IMR-90 (cell line): Measurements from ENCODE around the gene CDC42EP3. TPM values are rescaled to one million over a fixed set of nuclear protein-coding genes. Genes with fewer than 3 reads are reported as not detected.

Experiments
- ATAC-seq: fragments of 200-7000 bp; cut with Tn5 transposase; 2 replicates; pipeline ENCODE4 v1.9.1; 2020; ENCODE audit warnings: low read depth, mild to moderate bottlenecking, moderate library complexity
- BruUV-seq: library from RNA; stranded (reverse); fragments of 400-500 nt; replicated peaks from 2 replicates; lab custom pipeline; 2021; lab: Mats Ljungman, UMichigan
- CTCF ChIA-PET: fragments of 300-600 bp; formaldehyde crosslinking; extraction: SDS; loops from one replicate; lab custom pipeline; 2021; ENCODE audit warnings: antibody characterized with exemption; lab: Yijun Ruan, JAX
- POLR2A ChIA-PET: fragments of 300-600 bp; sonication (Branson Sonifier 250); formaldehyde crosslinking; loops from one replicate; lab custom pipeline; 2022; ENCODE audit warnings: antibody characterized with exemption; ENCODE audit not compliant: unreplicated experiment; lab: Charles Lee
- DNase-seq: peaks from one replicate; pipeline ENCODE4 v3.0.0; 2013
- H2AFZ ChIP-seq: replicated peaks from 2 replicates; pipeline ENCODE3; 2013; ENCODE audit warnings: low read length, mild to moderate bottlenecking; ENCODE audit not compliant: poor library complexity
- H2AK5ac ChIP-seq: 2 replicates; pipeline ENCODE4 v1.6.1; 2013; ENCODE audit warnings: low read depth, low read length, inconsistent platforms
- H2AK9ac ChIP-seq: replicated peaks from 2 replicates; pipeline ENCODE3; 2013; ENCODE audit warnings: mild to moderate bottlenecking, low read depth, low read length, moderate library complexity; ENCODE audit not compliant: poor library complexity
- H2BK120ac ChIP-seq: 2 replicates; pipeline ENCODE4 v1.6.1; 2013; ENCODE audit warnings: low read depth, low read length, inconsistent platforms
- H2BK15ac ChIP-seq: 3 replicates; pipeline ENCODE4 v1.6.1; 2013; ENCODE audit warnings: low read depth, low read length, inconsistent platforms
- H2BK20ac ChIP-seq: 2 replicates; pipeline ENCODE4 v1.6.1; 2013; ENCODE audit warnings: low read depth, mild to moderate bottlenecking, inconsistent platforms, low read length, moderate library complexity
- H2BK5ac ChIP-seq: 2 replicates; pipeline ENCODE4 v1.6.1; 2013; ENCODE audit warnings: mild to moderate bottlenecking, low read depth, low read length, inconsistent platforms; ENCODE audit not compliant: poor library complexity, severe bottlenecking
- H3K14ac ChIP-seq: replicated peaks from 2 replicates; pipeline ENCODE4 v1.6.1; 2013; ENCODE audit warnings: low read depth, low read length, inconsistent platforms
- H3K18ac ChIP-seq: 2 replicates; pipeline ENCODE4 v1.6.1; 2013; ENCODE audit warnings: low read depth, low read length, control low read depth
- H3K23ac ChIP-seq: 2 replicates; pipeline ENCODE4 v1.6.1; 2013; ENCODE audit warnings: low read depth, low read length, inconsistent platforms
- H3K27ac ChIP-seq: 2 replicates; pipeline ENCODE4 v1.5.1; 2013; ENCODE audit warnings: mild to moderate bottlenecking, control low read depth, low read length; ENCODE audit not compliant: insufficient read depth
- H3K27me3 ChIP-seq: 2 replicates; pipeline ENCODE4 v1.6.1; 2013; ENCODE audit warnings: low read length; ENCODE audit not compliant: control insufficient read depth, insufficient read depth
- H3K36me3 ChIP-seq: 2 replicates; pipeline ENCODE4 v1.6.1; 2013; ENCODE audit warnings: low read length, mixed read lengths; ENCODE audit not compliant: control insufficient read depth, insufficient read depth
- H3K4ac ChIP-seq: 2 replicates; pipeline ENCODE4 v1.6.1; 2013; ENCODE audit warnings: low read depth, low read length, inconsistent platforms
- H3K4me1 ChIP-seq: 2 replicates; pipeline ENCODE4 v1.6.1; 2013; ENCODE audit warnings: low read length, mixed read lengths; ENCODE audit not compliant: control insufficient read depth, insufficient read depth
- H3K4me2 ChIP-seq: 2 replicates; pipeline ENCODE4 v1.6.1; 2013; ENCODE audit warnings: low read depth, mild to moderate bottlenecking, control low read depth, low read length, moderate library complexity
- H3K4me3 ChIP-seq: 2 replicates; pipeline ENCODE4 v1.5.1; 2013; ENCODE audit warnings: low read depth, mild to moderate bottlenecking, control low read depth, low read length, moderate library complexity; ENCODE audit not compliant: insufficient read depth
- H3K56ac ChIP-seq: 2 replicates; pipeline ENCODE4 v1.6.1; 2013; ENCODE audit warnings: low read length, inconsistent platforms; ENCODE audit not compliant: insufficient read depth; ENCODE audit errors: extremely low read depth
- H3K79me1 ChIP-seq, 2 experiments: 2 replicates each; pipeline ENCODE4 v1.6.1; 2013; ENCODE audit warnings: low read length in 2 of 2, inconsistent platforms in 1 of 2, low read depth in 1 of 2
- H3K9ac ChIP-seq: 2 replicates; pipeline ENCODE4 v1.6.1; 2013; ENCODE audit warnings: low read depth, low read length, control low read depth
- H3K9me1 ChIP-seq: 2 replicates; pipeline ENCODE4 v1.6.1; 2013; ENCODE audit warnings: low read length, inconsistent platforms; ENCODE audit not compliant: insufficient read depth
- H3K9me3 ChIP-seq: 2 replicates; pipeline ENCODE4 v1.6.1; 2013; ENCODE audit warnings: low read length; ENCODE audit not compliant: control insufficient read depth, insufficient read depth
- H4K20me1 ChIP-seq: 2 replicates; pipeline ENCODE4 v1.6.1; 2013; ENCODE audit warnings: low read length, inconsistent platforms; ENCODE audit not compliant: insufficient read depth
- H4K5ac ChIP-seq: 2 replicates; pipeline ENCODE4 v1.6.1; 2013; ENCODE audit warnings: mild to moderate bottlenecking, low read depth, low read length, control low read depth
- H4K8ac ChIP-seq, 2 experiments: 2 replicates each; pipeline ENCODE4 v1.6.1; 2013; ENCODE audit warnings: low read depth in 2 of 2, low read length in 2 of 2, control low read depth in 1 of 2, inconsistent platforms in 1 of 2
- H4K91ac ChIP-seq: 2 replicates; pipeline ENCODE4 v1.6.1; 2013; ENCODE audit warnings: low read depth, low read length, inconsistent platforms; ENCODE audit not compliant: insufficient read depth
- FOS ChIP-seq: fragments of 150-350 bp; IDR thresholded peaks from 2 replicates; pipeline ENCODE4 v1.6.1; 2016; ENCODE audit warnings: low read depth, low read length
- RAD21 ChIP-seq: IDR thresholded peaks from 2 replicates; pipeline ENCODE4 v1.6.1; 2012; ENCODE audit warnings: low read length, improper control_type of control experiment
- RFX5 ChIP-seq: IDR thresholded peaks from 2 replicates; pipeline ENCODE4 v1.8.0; 2012; ENCODE audit warnings: low read depth, mild to moderate bottlenecking, low read length, moderate library complexity
- USF2 ChIP-seq: fragments of 150-350 bp; IDR thresholded peaks from 2 replicates; pipeline ENCODE4 v1.6.1; 2017; ENCODE audit warnings: mild to moderate bottlenecking, antibody characterized with exemption, low read length, low read depth
- WGBS, 2 experiments: methylation state at CpG; one replicate each; pipeline versions ENCODE4 v1.1.5 to v1.1.7; 2013; ENCODE audit warnings: missing lambda C conversion rate in 2 of 2; ENCODE audit not compliant: insufficient read length in 1 of 2; ENCODE audit errors: extremely low coverage in 2 of 2; 5-methylcytosine and 5-hydroxymethylcytosine counted together
- dilution Hi-C: fragments of 300-500 bp; cut with HindIII; formaldehyde crosslinking; loops from one replicate; pipeline ENCODE4 v1.14.3; 2018; ENCODE audit warnings: low sequenced_read_pairs; ENCODE audit not compliant: unreplicated experiment
- in situ Hi-C: fragments of 300-500 bp; cut with MboI; formaldehyde crosslinking; loops from 3 replicates; pipeline ENCODE4 v1.14.3; 2019; ENCODE audit warnings: low sequenced_read_pairs, inconsistent platforms, mixed read lengths
- intact Hi-C: fragments of 100-400 bp; cut with micrococcal nuclease; formaldehyde crosslinking; loops from 2 replicates; pipeline ENCODE4 v1.10.0; 2022
- polyA plus RNA-seq, 3 experiments: library from polyadenylated mRNA; depleted of rRNA; stranded (reverse); fragments of >200 nt; gene quantifications; 2 replicates each; pipeline ENCODE4 v1.2.3, GENCODE V29; 2012; ENCODE audit warnings: low replicate concordance in 1 of 3
- total RNA-seq: library from RNA; depleted of rRNA; stranded (reverse); fragments of >200 nt; gene quantifications from 2 replicates; pipeline ENCODE4 v1.2.3, GENCODE V29; 2012

The CDC42EP3 gene
- total and polyA plus RNA-seq, 2 of the 4 experiments (the other 2 are of a cell fraction): 167 to 193 TPM

GRCh38 chr2:37659723-37660122 is 11.7 kb downstream of the CDC42EP3 start:
- H3K18ac ChIP-seq: peak overlapping the region; percentile 20; the same call in 1 of the 2 replicates
- H3K36me3 ChIP-seq: peaks cover 56% of the 10 kb centered on the region
- H3K4me3 ChIP-seq: no peak overlapping the region
- H4K20me1 ChIP-seq: peaks cover 99% of the 10 kb centered on the region
- in situ Hi-C loops: no loop called here
- intact Hi-C loops: no loop called here
- H3K9me3 ChIP-seq: no peaks in the 10 kb centered on the region
- peaks cover 0 to 72% of the 10 kb centered on the region in 2 experiments; a peak in 2 of 4 replicates for H3K79me1 ChIP-seq
- POLR2A ChIA-PET: no interaction called here
- no peak overlapping the region for H3K14ac ChIP-seq
- WGBS, 2 experiments: no CpG with 5 or more reads among the region's 5 CpGs
- ATAC-seq (no peak), DNase-seq (no peak)
- no peak overlapping the region for H3K23ac ChIP-seq
- H3K4me1 ChIP-seq: peaks cover 48% of the 10 kb centered on the region
- dilution Hi-C loops: no loop called here
- BruUV-seq: no TSS peak
- no peak overlapping the region for H2BK5ac ChIP-seq
- H3K9me1 ChIP-seq: peaks cover 47% of the 10 kb centered on the region
- no peak overlapping the region for H2BK20ac ChIP-seq
- H2BK15ac ChIP-seq: no peak overlapping the region
- H2AK9ac ChIP-seq: no peak overlapping the region
- H4K91ac ChIP-seq: no peak overlapping the region
- H3K4ac ChIP-seq: no peak overlapping the region
- no peak for TF ChIP-seq RFX5
- TF ChIP-seq FOS: no peak
- TF ChIP-seq RAD21: no peak
- TF ChIP-seq USF2: no peak
- H3K56ac ChIP-seq: no peak overlapping the region
- no peak overlapping the region for H3K9ac ChIP-seq
- H3K27ac ChIP-seq: no peak overlapping the region
- CTCF ChIA-PET: no interaction called here
- H4K8ac ChIP-seq: no peak overlapping the region
- H2AFZ ChIP-seq: no peak overlapping the region
- no peak overlapping the region for H2AK5ac ChIP-seq
- no peaks in the 10 kb centered on the region for H3K27me3 ChIP-seq
- no peak overlapping the region for H4K5ac ChIP-seq
- H3K4me2 ChIP-seq: peak overlapping the region; percentile 42; the same call in 1 of the 2 replicates
- H2BK120ac ChIP-seq: no peak overlapping the region
